ENCODE data around the gene BRINP2.
A peak's percentile ranks its signal among the peaks of the same experiment; 100 is the strongest.

BRINP2 gene

DNA sequence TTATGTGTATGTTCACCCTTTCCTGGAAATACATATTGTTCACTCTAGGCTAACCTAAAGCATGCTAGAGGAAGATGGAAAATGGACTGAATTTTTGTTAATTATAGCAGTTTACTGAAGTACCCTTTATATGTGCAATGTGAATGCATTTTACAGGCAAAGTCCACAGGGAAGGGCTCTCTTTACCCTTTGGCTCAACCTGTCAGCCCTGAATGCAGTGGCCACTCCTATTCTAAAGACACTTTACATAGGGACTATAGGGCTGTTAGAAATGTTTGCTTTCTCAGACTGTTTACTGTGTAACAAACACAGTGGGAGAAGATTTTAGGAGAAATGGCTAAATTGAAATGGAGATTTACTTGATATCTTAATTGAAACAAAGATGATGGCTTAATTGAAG lies 78.5 kb downstream of the BRINP2 start:
- DNase-seq (ENCODE audit: low spot score), result no peak
- in situ Hi-C loops (cut with MboI; ENCODE audit: low sequenced_read_pairs, unreplicated experiment), result no loop called here
- TF ChIP-seq, protein P1, sequence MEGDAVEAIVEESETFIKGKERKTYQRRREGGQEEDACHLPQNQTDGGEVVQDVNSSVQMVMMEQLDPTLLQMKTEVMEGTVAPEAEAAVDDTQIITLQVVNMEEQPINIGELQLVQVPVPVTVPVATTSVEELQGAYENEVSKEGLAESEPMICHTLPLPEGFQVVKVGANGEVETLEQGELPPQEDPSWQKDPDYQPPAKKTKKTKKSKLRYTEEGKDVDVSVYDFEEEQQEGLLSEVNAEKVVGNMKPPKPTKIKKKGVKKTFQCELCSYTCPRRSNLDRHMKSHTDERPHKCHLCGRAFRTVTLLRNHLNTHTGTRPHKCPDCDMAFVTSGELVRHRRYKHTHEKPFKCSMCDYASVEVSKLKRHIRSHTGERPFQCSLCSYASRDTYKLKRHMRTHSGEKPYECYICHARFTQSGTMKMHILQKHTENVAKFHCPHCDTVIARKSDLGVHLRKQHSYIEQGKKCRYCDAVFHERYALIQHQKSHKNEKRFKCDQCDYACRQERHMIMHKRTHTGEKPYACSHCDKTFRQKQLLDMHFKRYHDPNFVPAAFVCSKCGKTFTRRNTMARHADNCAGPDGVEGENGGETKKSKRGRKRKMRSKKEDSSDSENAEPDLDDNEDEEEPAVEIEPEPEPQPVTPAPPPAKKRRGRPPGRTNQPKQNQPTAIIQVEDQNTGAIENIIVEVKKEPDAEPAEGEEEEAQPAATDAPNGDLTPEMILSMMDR (IDR thresholded peaks at IDR 0.05; ENCODE audit: borderline replicate concordance, control extremely low read depth, extremely low read depth, insufficient read depth, missing control alignments), result no peak

DNA sequence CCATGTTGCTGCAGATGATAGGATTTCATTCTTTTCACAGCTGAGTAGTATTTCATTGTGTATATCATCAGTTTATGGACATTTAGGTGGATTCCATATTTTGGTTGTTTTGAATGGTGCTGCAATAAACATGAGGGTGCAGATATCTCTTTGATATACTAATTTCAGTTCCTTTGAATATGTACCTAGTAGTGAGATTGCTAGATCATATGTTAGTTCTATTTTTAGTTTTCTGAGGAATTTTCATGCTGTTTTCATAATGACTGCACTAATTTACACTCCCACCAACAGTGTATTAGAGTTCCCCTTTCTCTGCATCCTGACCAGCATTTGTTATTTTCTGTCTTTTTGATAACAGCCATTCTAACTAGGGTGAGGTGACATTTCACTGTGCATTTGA lies 82.1 kb downstream of the BRINP2 start:
- no peak for DNase-seq (ENCODE audit: low spot score)
- in situ Hi-C loops (cut with MboI; ENCODE audit: low sequenced_read_pairs, unreplicated experiment), result no loop called here
- TF ChIP-seq, protein P1 (IDR thresholded peaks at IDR 0.05; ENCODE audit: borderline replicate concordance, control extremely low read depth, extremely low read depth, insufficient read depth, missing control alignments), result no peak

DNA sequence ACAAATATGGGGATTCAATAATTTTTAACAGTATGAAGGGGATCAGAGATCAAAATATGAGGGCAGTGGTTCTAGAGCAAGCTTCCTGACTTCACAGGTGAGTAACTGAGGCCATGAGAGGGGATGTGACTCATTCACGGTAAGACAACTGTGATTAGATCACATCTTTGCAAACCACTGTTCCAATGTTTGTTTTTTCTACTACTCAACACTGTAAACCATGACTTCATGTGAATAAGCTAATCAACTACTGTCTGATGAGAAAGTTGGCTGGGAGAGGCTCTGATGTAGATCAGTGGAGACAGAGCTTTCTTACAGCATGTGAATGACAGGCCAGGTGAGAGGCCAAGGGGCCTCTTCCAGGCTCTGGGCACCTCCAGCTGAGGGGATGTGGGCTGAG lies 84.7 kb downstream of the BRINP2 start:
- in situ Hi-C loops (cut with MboI; ENCODE audit: low sequenced_read_pairs, unreplicated experiment), result no loop called here

DNA sequence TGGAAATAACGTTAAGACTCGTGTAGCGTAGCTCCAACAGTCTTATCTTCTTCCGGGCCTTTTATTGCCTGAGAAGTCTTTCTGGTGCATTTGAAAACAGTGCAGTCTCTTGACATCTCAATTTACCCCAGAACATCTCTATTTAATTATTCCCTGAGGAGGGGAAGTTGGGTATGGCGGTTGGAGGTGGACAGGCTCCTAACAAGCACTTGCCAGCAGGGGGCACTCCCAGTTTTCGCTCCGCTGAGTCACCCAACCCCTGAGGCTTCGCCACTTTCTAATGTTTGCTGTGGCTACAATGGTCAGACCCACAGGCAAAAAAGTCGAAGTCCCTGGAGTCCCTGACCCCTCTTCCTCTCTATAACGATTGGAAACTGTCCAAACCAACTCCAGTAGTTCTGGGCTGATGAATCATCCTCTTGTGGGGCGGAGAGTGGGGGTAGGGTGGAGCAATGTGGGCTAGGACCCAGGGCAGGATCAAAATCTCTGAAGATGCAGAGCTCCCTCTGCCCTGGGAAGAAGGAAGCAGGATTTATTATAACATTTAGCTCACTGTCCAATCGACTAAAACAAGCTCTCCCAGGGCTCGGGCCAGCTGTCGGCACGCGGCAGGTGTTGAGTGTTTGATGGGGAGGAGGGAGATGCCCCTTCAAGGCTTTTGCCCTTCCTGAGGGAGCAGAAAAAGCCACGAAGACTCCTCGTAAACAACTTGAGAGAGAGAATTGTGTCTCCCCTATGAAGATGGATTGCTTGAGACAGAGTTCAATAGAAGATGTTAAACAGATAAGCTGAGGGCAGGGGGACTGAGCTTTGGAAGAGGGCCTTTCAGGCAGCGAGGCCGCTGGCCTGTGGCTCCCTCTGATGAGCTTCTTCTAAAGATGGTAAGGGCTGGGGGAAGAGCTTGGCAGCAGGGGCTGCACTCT lies 85.7 kb downstream of the BRINP2 start:
- peak; percentile 51 for DNase-seq (ENCODE audit: low spot score)
- TF ChIP-seq, protein P1 (IDR thresholded peaks at IDR 0.05; ENCODE audit: borderline replicate concordance, control extremely low read depth, extremely low read depth, insufficient read depth, missing control alignments), result peak; percentile 28
- in situ Hi-C loops (cut with MboI; ENCODE audit: low sequenced_read_pairs, unreplicated experiment), result no loop called here

More for the DNA sequence above, 84.7 kb downstream of the BRINP2 start:
- TF ChIP-seq, protein P1 (IDR thresholded peaks at IDR 0.05; ENCODE audit: borderline replicate concordance, control extremely low read depth, extremely low read depth, insufficient read depth, missing control alignments), result no peak
- DNase-seq (ENCODE audit: low spot score), result no peak

DNA sequence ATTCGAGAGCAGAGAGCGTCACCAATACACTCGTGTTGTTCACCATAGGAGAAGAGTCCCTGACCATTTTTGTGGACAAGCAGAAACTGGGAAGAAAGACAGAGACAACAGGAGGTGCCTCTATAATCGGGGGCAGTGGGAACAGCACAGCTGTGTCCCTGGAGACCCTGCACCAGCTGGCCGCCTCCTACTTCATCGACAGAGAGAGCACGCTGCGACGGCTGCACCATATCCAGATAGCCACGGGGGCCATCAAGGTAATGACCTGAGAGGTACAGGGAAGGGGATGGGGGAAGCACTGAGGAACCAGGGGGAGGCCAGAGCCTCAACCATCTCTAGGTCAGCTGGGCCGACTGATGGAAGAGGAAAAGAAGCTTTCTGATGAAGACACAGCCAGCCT lies 86.4 kb downstream of the BRINP2 start:
- TF ChIP-seq, protein P1 (IDR thresholded peaks at IDR 0.05; ENCODE audit: borderline replicate concordance, control extremely low read depth, extremely low read depth, insufficient read depth, missing control alignments), result no peak
- in situ Hi-C loops (cut with MboI; ENCODE audit: low sequenced_read_pairs, unreplicated experiment), result no loop called here

DNA sequence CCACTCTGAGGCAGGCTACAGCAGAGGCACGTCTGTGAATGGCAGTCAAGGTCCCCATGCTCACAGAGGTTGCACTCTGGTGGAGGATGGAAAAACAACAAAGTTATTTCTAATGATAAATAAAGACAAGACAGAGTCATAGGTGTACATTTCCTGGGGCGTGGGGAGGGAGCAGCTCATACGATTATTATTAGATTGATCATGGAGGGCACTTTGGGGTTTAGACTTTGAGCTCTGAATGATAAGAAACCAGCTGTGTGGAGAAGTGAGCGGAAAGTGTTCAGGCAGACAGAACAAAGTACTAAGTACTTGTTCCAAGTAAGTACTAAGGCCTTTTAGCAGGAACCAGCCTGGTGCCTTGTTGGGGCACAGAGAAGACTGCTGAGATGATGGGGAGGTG lies 86.8 kb downstream of the BRINP2 start:
- in situ Hi-C loops (cut with MboI; ENCODE audit: low sequenced_read_pairs, unreplicated experiment), result no loop called here
- DNase-seq (ENCODE audit: low spot score), result no peak
- TF ChIP-seq, protein P1 (IDR thresholded peaks at IDR 0.05; ENCODE audit: borderline replicate concordance, control extremely low read depth, extremely low read depth, insufficient read depth, missing control alignments), result no peak

More for the DNA sequence above, 86.4 kb downstream of the BRINP2 start:
- DNase-seq (ENCODE audit: low spot score), result no peak

All from GM13976 (cell line).